ENCODE measurements around the gene CDCA7.
"Not testable (repeated sequence)": the region's sequence is repeated elsewhere in the genome, so short reads cannot be mapped to it uniquely, and the experiment has no call there.

The CDCA7 gene

DNA sequence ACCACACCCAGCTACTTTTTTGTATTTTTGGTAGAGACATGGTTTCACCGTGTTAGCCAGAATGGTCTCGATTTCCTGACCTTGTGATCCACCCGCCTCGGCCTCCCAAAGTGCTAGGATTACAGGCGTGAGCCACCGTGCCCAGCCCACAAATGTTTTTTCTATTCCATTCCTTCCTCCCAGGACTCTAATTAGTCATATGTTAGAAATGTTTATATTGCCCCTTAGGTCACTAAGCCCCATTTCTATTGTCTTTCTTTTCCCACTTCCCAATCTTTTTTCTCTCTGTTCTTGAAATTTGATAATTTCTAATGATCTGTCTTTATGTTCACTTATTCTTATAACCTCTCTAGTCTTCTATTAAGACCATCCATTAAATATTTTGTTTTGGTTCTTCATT is 31.3 kb upstream of the CDCA7 start:
- H3K9me3 ChIP-seq (ENCODE audit: severe bottlenecking): no peaks in the 10 kb centered on the region
- H3K27ac ChIP-seq (ENCODE audit: poor library complexity, severe bottlenecking): no peak overlapping the region
- no peaks in the 10 kb centered on the region for H3K36me3 ChIP-seq (ENCODE audit: low read depth)
- no peak overlapping the region for H3K4me3 ChIP-seq (ENCODE audit: severe bottlenecking)
- no peaks in the 10 kb centered on the region for H3K4me1 ChIP-seq (ENCODE audit: insufficient read depth, poor library complexity, severe bottlenecking)
- ATAC-seq (ENCODE audit: low read depth) (no peak), DNase-seq (ENCODE audit: low spot score) (no peak)
- H3K27me3 ChIP-seq (ENCODE audit: insufficient read depth, poor library complexity, severe bottlenecking): no peaks in the 10 kb centered on the region
- TF ChIP-seq, protein P1, sequence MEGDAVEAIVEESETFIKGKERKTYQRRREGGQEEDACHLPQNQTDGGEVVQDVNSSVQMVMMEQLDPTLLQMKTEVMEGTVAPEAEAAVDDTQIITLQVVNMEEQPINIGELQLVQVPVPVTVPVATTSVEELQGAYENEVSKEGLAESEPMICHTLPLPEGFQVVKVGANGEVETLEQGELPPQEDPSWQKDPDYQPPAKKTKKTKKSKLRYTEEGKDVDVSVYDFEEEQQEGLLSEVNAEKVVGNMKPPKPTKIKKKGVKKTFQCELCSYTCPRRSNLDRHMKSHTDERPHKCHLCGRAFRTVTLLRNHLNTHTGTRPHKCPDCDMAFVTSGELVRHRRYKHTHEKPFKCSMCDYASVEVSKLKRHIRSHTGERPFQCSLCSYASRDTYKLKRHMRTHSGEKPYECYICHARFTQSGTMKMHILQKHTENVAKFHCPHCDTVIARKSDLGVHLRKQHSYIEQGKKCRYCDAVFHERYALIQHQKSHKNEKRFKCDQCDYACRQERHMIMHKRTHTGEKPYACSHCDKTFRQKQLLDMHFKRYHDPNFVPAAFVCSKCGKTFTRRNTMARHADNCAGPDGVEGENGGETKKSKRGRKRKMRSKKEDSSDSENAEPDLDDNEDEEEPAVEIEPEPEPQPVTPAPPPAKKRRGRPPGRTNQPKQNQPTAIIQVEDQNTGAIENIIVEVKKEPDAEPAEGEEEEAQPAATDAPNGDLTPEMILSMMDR (IDR thresholded peaks at IDR 0.05; ENCODE audit: poor library complexity, severe bottlenecking): no peak

DNA sequence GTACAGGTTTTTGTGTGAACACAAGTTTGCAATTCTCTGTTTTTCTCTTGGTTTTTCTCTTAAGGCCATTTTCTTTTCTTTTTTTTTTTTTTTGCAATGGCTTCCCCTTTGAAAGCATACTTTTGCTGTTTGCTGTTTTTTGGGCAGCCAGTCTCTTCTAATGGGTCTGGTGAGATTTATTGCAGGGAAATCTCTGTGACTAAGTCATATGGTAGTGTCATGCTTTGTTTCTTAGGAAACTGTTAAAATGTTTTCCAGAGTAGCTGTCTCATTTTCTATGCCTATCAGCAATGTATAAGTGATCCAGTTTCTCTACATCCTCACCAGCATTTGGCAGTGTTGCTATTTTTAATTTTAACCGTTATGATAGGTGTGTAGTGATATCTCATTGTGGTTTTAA is 27.9 kb upstream of the CDCA7 start:
- H3K27ac ChIP-seq (ENCODE audit: poor library complexity, severe bottlenecking): no peak overlapping the region
- H3K36me3 ChIP-seq (ENCODE audit: low read depth): no peaks in the 10 kb centered on the region
- no peak overlapping the region for H3K4me3 ChIP-seq (ENCODE audit: severe bottlenecking)
- TF ChIP-seq, protein P1 (IDR thresholded peaks at IDR 0.05; ENCODE audit: poor library complexity, severe bottlenecking): no peak
- ATAC-seq (ENCODE audit: low read depth): no peak
- no peak for DNase-seq (ENCODE audit: low spot score)
- H3K4me1 ChIP-seq (ENCODE audit: insufficient read depth, poor library complexity, severe bottlenecking): no peaks in the 10 kb centered on the region
- no peaks in the 10 kb centered on the region for H3K27me3 ChIP-seq (ENCODE audit: insufficient read depth, poor library complexity, severe bottlenecking)
- H3K9me3 ChIP-seq (ENCODE audit: severe bottlenecking): peaks cover 3% of the 10 kb centered on the region

DNA sequence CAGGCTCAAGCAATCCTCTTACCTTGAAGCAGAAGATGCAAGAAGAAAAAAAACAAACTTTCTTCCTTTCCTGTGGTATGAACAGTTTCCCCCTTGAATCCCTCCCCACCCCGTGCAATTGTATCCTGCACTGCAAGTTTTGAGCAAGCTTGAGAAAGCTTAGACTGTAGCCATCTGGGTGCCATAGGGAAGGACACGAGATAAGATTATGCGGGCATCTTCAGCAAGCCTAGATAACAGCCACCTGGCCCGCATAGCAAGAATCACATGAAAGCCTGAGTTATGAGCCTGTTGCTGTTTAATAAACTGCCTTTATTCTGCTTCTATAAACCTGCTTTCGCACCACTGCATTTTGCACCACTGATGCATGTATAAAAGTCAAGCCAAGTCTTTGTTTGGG is 27.3 kb upstream of the CDCA7 start:
- H3K9me3 ChIP-seq (ENCODE audit: severe bottlenecking): peaks cover 10% of the 10 kb centered on the region
- TF ChIP-seq, protein P1 (IDR thresholded peaks at IDR 0.05; ENCODE audit: poor library complexity, severe bottlenecking): no peak
- DNase-seq (ENCODE audit: low spot score) (no peak), ATAC-seq (ENCODE audit: low read depth) (no peak)
- H3K27ac ChIP-seq (ENCODE audit: poor library complexity, severe bottlenecking): no peak overlapping the region
- H3K27me3 ChIP-seq (ENCODE audit: insufficient read depth, poor library complexity, severe bottlenecking): no peaks in the 10 kb centered on the region
- no peaks in the 10 kb centered on the region for H3K4me1 ChIP-seq (ENCODE audit: insufficient read depth, poor library complexity, severe bottlenecking)
- H3K4me3 ChIP-seq (ENCODE audit: severe bottlenecking): no peak overlapping the region
- no peaks in the 10 kb centered on the region for H3K36me3 ChIP-seq (ENCODE audit: low read depth)

DNA sequence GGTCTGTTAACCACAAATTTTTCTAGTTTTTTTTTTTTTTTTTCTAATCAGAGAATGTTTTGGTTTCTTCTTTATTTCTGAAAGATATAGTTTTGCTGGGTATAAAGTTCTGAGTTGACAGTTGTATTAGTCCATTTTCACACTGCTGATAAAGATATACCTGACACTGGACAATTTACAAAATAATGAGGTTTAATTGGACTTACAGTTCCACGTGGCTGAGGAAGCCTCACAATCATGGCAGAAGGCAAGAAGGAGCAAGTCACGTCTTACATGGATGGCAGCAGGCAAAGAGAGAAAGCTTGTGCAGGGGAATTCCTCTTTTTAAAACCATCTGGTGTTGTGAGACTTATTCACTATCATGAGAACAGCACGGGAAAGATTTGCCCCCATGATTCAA is 21.7 kb upstream of the CDCA7 start:
- not testable (repeated sequence) for DNase-seq (ENCODE audit: low spot score); H3K36me3 ChIP-seq (ENCODE audit: low read depth); H3K27ac ChIP-seq (ENCODE audit: poor library complexity, severe bottlenecking); H3K4me1 ChIP-seq (ENCODE audit: insufficient read depth, poor library complexity, severe bottlenecking); ATAC-seq (ENCODE audit: low read depth); H3K27me3 ChIP-seq (ENCODE audit: insufficient read depth, poor library complexity, severe bottlenecking); H3K4me3 ChIP-seq (ENCODE audit: severe bottlenecking)
- peaks cover 18% of the 10 kb centered on the region for H3K9me3 ChIP-seq (ENCODE audit: severe bottlenecking)

DNA sequence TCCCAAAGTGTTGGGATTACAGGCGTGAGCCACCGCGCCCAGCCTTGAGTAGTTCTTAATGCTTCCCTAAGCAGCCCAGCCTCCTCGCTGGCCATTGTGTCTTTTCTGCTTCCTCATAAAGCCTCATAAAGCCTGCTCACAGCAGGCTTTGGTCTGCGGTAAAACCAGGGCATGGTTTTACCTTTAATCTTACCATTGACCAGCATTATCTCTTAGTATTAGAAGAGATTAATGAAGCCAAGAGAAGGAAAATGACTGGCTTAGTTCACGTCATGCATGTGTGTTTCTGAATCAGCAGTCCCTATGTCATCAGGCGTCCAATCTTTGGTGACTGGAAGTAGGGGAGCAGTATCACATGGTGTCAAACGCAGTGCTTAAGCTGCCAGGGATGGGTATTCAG is 14.9 kb upstream of the CDCA7 start:
- Histone ChIP-seq H3K27me3 (ENCODE audit: insufficient read depth, poor library complexity, severe bottlenecking) (no peaks in the 10 kb centered on the region), H3K4me1 (ENCODE audit: insufficient read depth, poor library complexity, severe bottlenecking) (no peaks in the 10 kb centered on the region), H3K9me3 (ENCODE audit: severe bottlenecking) (peaks cover 2% of the 10 kb centered on the region), H3K27ac (ENCODE audit: poor library complexity, severe bottlenecking) (no peak overlapping the region), H3K36me3 (ENCODE audit: low read depth) (no peaks in the 10 kb centered on the region), H3K4me3 (ENCODE audit: severe bottlenecking) (no peak overlapping the region)
- no peak for ATAC-seq (ENCODE audit: low read depth)
- DNase-seq (ENCODE audit: low spot score): no peak
- TF ChIP-seq, protein P1 (IDR thresholded peaks at IDR 0.05; ENCODE audit: poor library complexity, severe bottlenecking): no peak
